ENCODE results near the gene GAPDHS. TPM values are rescaled to one million over a fixed set of nuclear protein-coding genes. Genes with fewer than 3 reads are reported as not detected.

GAPDHS gene
- total and polyA plus RNA-seq, 2 of the 4 experiments (the other 2 are of a cell fraction), result not detected

DNA sequence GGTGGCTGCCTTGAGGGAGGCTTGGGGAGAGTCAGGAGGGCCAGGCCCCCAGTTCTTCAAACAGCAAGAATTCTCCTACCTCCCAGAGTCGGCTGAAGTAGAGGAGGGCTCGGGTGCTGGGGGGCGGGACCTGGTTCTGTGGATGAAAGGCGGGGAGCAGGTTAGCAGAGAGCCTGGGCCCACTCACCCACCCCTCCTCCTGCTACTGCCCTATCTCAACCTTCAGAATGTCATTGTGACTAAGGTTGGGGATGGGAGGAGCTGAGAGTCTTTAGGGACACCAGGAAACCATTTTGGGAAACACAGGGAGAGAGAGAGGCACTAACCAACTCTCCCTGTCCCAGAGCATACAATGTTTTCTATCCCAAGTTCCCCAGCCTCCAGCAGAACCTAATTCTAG lies 30.5 kb upstream of the GAPDHS start:
- Histone ChIP-seq H3K23ac (ENCODE audit: low read depth, low read length) (no peak overlapping the region), H2AK5ac (ENCODE audit: low read depth, low read length) (no peak overlapping the region), H2BK15ac (ENCODE audit: low read depth, low read length) (no peak overlapping the region), H3K9ac (ENCODE audit: low read depth, low read length) (no peak overlapping the region), H3K9me1 (ENCODE audit: insufficient read depth, low read length) (no peaks in the 10 kb centered on the region; the same call in 1 of the 2 replicates), H3K27me3 (ENCODE audit: control insufficient read depth, insufficient read depth, low read length) (peaks cover 49% of the 10 kb centered on the region), H2AK9ac (replicated peaks; ENCODE audit: low read depth, low read length, poor library complexity) (no peak overlapping the region), H4K8ac (ENCODE audit: low read depth in 2 of 2, low read length in 2 of 2) (no peak overlapping the region), H3K27ac (ENCODE audit: insufficient read depth, low read length) (no peak overlapping the region), H4K5ac (ENCODE audit: low read depth, low read length) (no peak overlapping the region), H2BK120ac (ENCODE audit: low read depth, low read length) (no peak overlapping the region), H2AFZ (replicated peaks; ENCODE audit: low read length, poor library complexity) (no peak overlapping the region), H2BK20ac (ENCODE audit: low read depth, low read length) (no peak overlapping the region), H4K91ac (ENCODE audit: insufficient read depth, low read depth, low read length) (no peak overlapping the region), H3K4me3 (ENCODE audit: insufficient read depth, low read depth, low read length) (no peak overlapping the region), H3K18ac (ENCODE audit: low read depth, low read length) (no peak overlapping the region), H4K20me1 (ENCODE audit: insufficient read depth, low read length) (no peaks in the 10 kb centered on the region), H2BK5ac (ENCODE audit: low read depth, low read length, poor library complexity, severe bottlenecking) (no peak overlapping the region), H3K14ac (replicated peaks; ENCODE audit: low read depth, low read length) (no peak overlapping the region), H3K36me3 (ENCODE audit: control insufficient read depth, insufficient read depth, low read length) (no peaks in the 10 kb centered on the region), H3K56ac (ENCODE audit: extremely low read depth, insufficient read depth, low read length) (no peak overlapping the region), H3K79me1 (ENCODE audit: low read depth in 1 of 2, low read length in 2 of 2) (no peaks in the 10 kb centered on the region), H3K4me1 (ENCODE audit: control insufficient read depth, insufficient read depth, low read length) (no peaks in the 10 kb centered on the region), H3K4me2 (ENCODE audit: low read depth, low read length) (no peak overlapping the region), H3K9me3 (ENCODE audit: control insufficient read depth, insufficient read depth, low read length) (no peaks in the 10 kb centered on the region), H3K4ac (ENCODE audit: low read depth, low read length) (no peak overlapping the region)
- TF ChIP-seq MXI1 (IDR thresholded peaks at IDR 0.05; ENCODE audit: borderline replicate concordance, low read depth, low read length) (no peak), FOS (IDR thresholded peaks at IDR 0.05; ENCODE audit: low read depth, low read length) (no peak), BHLHE40 (IDR thresholded peaks at IDR 0.05; ENCODE audit: low read depth, low read length) (no peak), CEBPB (IDR thresholded peaks at IDR 0.05; ENCODE audit: low read depth, low read length) (no peak), POLR2A (IDR thresholded peaks at IDR 0.05; ENCODE audit: low read depth, low read length) (no peak), RFX5 (IDR thresholded peaks at IDR 0.05; ENCODE audit: low read depth, low read length) (no peak), MAZ (IDR thresholded peaks at IDR 0.05; ENCODE audit: borderline replicate concordance, low read depth, low read length) (no peak), MAFK (IDR thresholded peaks at IDR 0.05; ENCODE audit: low read depth, low read length) (no peak), RCOR1 (IDR thresholded peaks at IDR 0.05; ENCODE audit: insufficient replicate concordance, low read length) (no peak), SMC3 (IDR thresholded peaks at IDR 0.05; ENCODE audit: low read depth, low read length) (no peak), CHD1 (IDR thresholded peaks at IDR 0.05; ENCODE audit: low read depth, low read length) (no peak), NFE2L2 (IDR thresholded peaks at IDR 0.05; ENCODE audit: low read depth, low read length) (no peak)
- TF ChIP-seq, protein P1, sequence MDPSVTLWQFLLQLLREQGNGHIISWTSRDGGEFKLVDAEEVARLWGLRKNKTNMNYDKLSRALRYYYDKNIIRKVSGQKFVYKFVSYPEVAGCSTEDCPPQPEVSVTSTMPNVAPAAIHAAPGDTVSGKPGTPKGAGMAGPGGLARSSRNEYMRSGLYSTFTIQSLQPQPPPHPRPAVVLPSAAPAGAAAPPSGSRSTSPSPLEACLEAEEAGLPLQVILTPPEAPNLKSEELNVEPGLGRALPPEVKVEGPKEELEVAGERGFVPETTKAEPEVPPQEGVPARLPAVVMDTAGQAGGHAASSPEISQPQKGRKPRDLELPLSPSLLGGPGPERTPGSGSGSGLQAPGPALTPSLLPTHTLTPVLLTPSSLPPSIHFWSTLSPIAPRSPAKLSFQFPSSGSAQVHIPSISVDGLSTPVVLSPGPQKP (IDR thresholded peaks at IDR 0.05; ENCODE audit: borderline replicate concordance, low read depth, low read length), result no peak
- TF ChIP-seq, protein P2, sequence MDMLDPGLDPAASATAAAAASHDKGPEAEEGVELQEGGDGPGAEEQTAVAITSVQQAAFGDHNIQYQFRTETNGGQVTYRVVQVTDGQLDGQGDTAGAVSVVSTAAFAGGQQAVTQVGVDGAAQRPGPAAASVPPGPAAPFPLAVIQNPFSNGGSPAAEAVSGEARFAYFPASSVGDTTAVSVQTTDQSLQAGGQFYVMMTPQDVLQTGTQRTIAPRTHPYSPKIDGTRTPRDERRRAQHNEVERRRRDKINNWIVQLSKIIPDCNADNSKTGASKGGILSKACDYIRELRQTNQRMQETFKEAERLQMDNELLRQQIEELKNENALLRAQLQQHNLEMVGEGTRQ (IDR thresholded peaks at IDR 0.05; ENCODE audit: low read depth, low read length), result no peak
- TF ChIP-seq, protein P3, sequence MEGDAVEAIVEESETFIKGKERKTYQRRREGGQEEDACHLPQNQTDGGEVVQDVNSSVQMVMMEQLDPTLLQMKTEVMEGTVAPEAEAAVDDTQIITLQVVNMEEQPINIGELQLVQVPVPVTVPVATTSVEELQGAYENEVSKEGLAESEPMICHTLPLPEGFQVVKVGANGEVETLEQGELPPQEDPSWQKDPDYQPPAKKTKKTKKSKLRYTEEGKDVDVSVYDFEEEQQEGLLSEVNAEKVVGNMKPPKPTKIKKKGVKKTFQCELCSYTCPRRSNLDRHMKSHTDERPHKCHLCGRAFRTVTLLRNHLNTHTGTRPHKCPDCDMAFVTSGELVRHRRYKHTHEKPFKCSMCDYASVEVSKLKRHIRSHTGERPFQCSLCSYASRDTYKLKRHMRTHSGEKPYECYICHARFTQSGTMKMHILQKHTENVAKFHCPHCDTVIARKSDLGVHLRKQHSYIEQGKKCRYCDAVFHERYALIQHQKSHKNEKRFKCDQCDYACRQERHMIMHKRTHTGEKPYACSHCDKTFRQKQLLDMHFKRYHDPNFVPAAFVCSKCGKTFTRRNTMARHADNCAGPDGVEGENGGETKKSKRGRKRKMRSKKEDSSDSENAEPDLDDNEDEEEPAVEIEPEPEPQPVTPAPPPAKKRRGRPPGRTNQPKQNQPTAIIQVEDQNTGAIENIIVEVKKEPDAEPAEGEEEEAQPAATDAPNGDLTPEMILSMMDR (conservative IDR thresholded peaks at IDR 0.05; ENCODE audit: low read depth, low read length), result no peak
- dilution Hi-C loops (cut with HindIII; ENCODE audit: low sequenced_read_pairs, unreplicated experiment), result no loop called here
- CTCF ChIA-PET, result no interaction called here
- DNase-seq (no peak), ATAC-seq (ENCODE audit: low read depth) (no peak)
- POLR2A ChIA-PET (ENCODE audit: unreplicated experiment), result no interaction called here
- BruUV-seq (replicated peaks), result no TSS peak
- in situ Hi-C loops (cut with MboI; ENCODE audit: low sequenced_read_pairs), result no loop called here
- WGBS, 2 experiments (ENCODE audit: extremely low coverage in 2 of 2, insufficient read length in 1 of 2), result no CpG with 5 or more reads among the region's 4 CpGs
- intact Hi-C loops (cut with micrococcal nuclease), result no loop called here
